Tibial nerve (tissue), 4 donors: ENCODE measurements around the gene KCP. TPM values are rescaled to one million over a fixed set of nuclear protein-coding genes. Genes with fewer than 3 reads are reported as not detected.

ENCODE experiments used
- DNase-seq, 2 donors: peaks; one replicate each; pipeline ENCODE4 v3.0.0-alpha.2; 2019; ENCODE audit warnings: low spot score in 2 of 2
- H3K27ac ChIP-seq, 4 donors: fragments of 200-600 bp; sonication (generic) in 3 of 4; one replicate each; pipeline ENCODE4 v1.5.1; 2017 to 2019; ENCODE audit warnings: mild to moderate bottlenecking in 1 of 4
- H3K27me3 ChIP-seq, 2 donors: fragments of 200-600 bp; sonication (generic) in 1 of 2; one replicate each; pipeline versions ENCODE4 v1.5.1 to v1.6.0; 2017 to 2019
- H3K36me3 ChIP-seq, 3 donors: fragments of 200-600 bp; sonication (generic); one replicate each; pipeline ENCODE4 v1.5.1; 2018 to 2019
- H3K4me1 ChIP-seq, 4 donors: fragments of 200-600 bp; sonication (generic) in 3 of 4; one replicate each; pipeline ENCODE4 v1.5.1; 2017 to 2019
- H3K4me3 ChIP-seq, 4 donors: fragments of 200-600 bp; sonication (generic) in 3 of 4; one replicate each; pipeline ENCODE4 v1.5.1; 2017 to 2019; ENCODE audit warnings: mild to moderate bottlenecking in 1 of 4, moderate library complexity in 1 of 4
- H3K9me3 ChIP-seq, 4 donors: fragments of 200-600 bp; sonication (generic) in 3 of 4; one replicate each; pipeline ENCODE4 v1.5.1; 2017 to 2019
- EP300 ChIP-seq, 2 donors: sonication (generic); formaldehyde crosslinking; IDR thresholded peaks; one replicate each; pipeline ENCODE4 v1.6.1; 2017; ENCODE audit warnings: antibody characterized with exemption in 2 of 2, mild to moderate bottlenecking in 1 of 2
- POLR2A ChIP-seq, 2 donors: fragments of 450-650 bp; IDR thresholded peaks; one replicate each; pipeline ENCODE4 v1.6.1; 2017; ENCODE audit warnings: antibody characterized with exemption in 2 of 2, mild to moderate bottlenecking in 2 of 2, moderate library complexity in 2 of 2
- WGBS, 2 donors: methylation state at CpG; one replicate each; pipeline ENCODE4 v1.1.5; 2018; 5-methylcytosine and 5-hydroxymethylcytosine counted together
- total RNA-seq, 4 donors: library from RNA; depleted of rRNA; stranded (reverse); fragments of >200 nt; gene quantifications; one replicate each; pipeline ENCODE4 v1.1.0, GENCODE V29; 2016
- TF ChIP-seq, protein P1 (sequence below), 5 experiments: fragments of 200-600 bp in 3 of 5; fragments of 450-650 bp in 2 of 5; sonication (generic) in 3 of 5; IDR thresholded peaks; one replicate each; pipeline ENCODE4 v1.5.1; 2016 to 2019; ENCODE audit warnings: antibody characterized with exemption in 5 of 5, mild to moderate bottlenecking in 3 of 5, moderate library complexity in 2 of 5

Gene KCP
- total RNA-seq, 4 donors from 2014 or later = 0.21 to 0.90 (median 0.40) TPM

DNA sequence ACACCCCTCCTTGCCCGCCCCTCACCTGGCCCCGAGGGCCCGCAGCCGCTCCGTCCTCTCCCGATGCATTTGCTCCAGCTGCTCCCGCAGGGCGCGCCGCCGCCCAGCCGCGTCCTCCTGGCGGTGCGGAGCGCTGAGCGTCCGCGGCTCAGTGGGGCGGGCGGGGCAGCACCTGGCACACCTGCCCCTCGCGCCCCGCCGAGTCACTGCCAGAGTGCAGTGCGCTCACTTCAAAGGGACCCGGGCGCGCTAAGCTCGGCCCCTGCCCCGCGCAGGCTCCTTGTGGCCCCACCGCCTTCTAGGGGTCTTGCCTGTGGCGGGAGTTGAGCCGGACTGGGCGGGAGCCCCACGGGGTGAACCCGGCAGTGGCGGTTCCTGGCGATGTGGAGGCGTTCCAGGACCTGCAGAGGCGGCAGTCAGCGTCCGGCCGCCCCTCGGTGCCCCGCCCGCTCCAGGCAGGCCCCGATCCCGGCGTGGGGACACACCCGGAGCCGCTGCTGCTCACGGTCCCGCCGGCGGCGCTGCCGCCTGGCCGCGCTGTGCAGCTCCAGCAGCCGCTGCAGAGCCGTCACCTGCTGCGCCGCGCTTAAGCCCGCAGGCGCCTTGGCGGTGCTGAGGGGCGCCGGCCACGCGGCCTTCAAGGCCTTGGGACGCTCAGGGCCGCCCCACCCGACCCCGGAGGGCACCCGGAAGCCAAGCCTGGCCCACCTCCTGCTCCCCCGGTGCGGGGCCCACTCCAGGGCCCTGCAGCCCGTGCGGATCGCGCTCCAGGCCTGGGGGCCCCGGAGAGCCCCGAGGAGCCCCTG is 41.2 kb downstream of the KCP start:
- Histone ChIP-seq H3K36me3 (peaks cover 0 to 26% (median 0%) of the 10 kb centered on the region in 3 donors), H3K9me3 (no peaks in the 10 kb centered on the region), H3K4me1 (peaks cover 0 to 30% (median 18%) of the 10 kb centered on the region in 4 donors), H3K27ac (peak overlapping the region in 2 of 4 donors; percentile 17 to 30), H3K4me3 (peak overlapping the region; percentile 40 to 66 (median 52)), H3K27me3 (peaks cover 0 to 8% of the 10 kb centered on the region in 2 donors)
- DNase-seq = no peak
- no peak for TF ChIP-seq EP300 (IDR thresholded peaks at IDR 0.05)
- TF ChIP-seq, protein P1, sequence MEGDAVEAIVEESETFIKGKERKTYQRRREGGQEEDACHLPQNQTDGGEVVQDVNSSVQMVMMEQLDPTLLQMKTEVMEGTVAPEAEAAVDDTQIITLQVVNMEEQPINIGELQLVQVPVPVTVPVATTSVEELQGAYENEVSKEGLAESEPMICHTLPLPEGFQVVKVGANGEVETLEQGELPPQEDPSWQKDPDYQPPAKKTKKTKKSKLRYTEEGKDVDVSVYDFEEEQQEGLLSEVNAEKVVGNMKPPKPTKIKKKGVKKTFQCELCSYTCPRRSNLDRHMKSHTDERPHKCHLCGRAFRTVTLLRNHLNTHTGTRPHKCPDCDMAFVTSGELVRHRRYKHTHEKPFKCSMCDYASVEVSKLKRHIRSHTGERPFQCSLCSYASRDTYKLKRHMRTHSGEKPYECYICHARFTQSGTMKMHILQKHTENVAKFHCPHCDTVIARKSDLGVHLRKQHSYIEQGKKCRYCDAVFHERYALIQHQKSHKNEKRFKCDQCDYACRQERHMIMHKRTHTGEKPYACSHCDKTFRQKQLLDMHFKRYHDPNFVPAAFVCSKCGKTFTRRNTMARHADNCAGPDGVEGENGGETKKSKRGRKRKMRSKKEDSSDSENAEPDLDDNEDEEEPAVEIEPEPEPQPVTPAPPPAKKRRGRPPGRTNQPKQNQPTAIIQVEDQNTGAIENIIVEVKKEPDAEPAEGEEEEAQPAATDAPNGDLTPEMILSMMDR (IDR thresholded peaks at IDR 0.05) = peak in 3 of 5 experiments; percentile 14 to 38 (median 20)
- TF ChIP-seq POLR2A (IDR thresholded peaks at IDR 0.05) = no peak
- WGBS, 2 donors = 0 to 7% methylated on average over 7 to 63 of the region's 86 CpGs

DNA sequence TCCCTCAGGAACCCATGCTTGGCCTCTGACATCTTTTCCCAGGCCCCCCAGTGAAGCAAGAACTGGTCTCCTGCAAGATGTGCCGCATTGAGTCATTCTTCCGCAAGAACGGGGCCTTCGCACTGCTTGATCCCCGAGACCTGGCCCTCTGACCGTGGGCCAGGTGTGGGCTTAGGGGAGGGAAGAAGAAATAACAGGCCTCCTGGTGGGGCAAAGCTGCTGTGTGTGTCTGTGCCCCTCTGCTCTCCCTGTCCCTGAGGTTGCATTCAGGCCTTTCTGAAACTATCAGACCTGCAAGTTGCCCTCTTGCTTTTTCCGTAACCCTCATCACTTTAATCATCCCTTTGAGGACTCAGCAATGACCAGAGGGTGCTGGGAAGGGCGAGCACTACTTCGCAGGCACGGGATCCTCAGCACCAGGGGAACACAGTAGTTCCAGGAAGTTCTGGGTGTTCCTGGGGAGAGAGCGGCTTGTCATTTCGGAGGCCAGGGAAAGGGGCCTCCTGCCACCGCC is 41.8 kb downstream of the KCP start:
- Histone ChIP-seq H3K4me1 (peaks cover 0 to 36% (median 24%) of the 10 kb centered on the region in 4 donors), H3K27me3 (peaks cover 0 to 8% of the 10 kb centered on the region in 2 donors), H3K4me3 (peak overlapping the region; percentile 40 to 66 (median 52)), H3K36me3 (peaks cover 0 to 26% (median 0%) of the 10 kb centered on the region in 3 donors), H3K27ac (peak overlapping the region in 1 of 4 donors; percentile 30), H3K9me3 (no peaks in the 10 kb centered on the region)
- 52 to 53% methylated on average over 13 of the region's 13 CpGs for WGBS, 2 donors
- TF ChIP-seq EP300 (IDR thresholded peaks at IDR 0.05) (no peak), POLR2A (IDR thresholded peaks at IDR 0.05) (no peak)
- TF ChIP-seq, protein P1 (IDR thresholded peaks at IDR 0.05) = no peak
- no peak for DNase-seq

DNA sequence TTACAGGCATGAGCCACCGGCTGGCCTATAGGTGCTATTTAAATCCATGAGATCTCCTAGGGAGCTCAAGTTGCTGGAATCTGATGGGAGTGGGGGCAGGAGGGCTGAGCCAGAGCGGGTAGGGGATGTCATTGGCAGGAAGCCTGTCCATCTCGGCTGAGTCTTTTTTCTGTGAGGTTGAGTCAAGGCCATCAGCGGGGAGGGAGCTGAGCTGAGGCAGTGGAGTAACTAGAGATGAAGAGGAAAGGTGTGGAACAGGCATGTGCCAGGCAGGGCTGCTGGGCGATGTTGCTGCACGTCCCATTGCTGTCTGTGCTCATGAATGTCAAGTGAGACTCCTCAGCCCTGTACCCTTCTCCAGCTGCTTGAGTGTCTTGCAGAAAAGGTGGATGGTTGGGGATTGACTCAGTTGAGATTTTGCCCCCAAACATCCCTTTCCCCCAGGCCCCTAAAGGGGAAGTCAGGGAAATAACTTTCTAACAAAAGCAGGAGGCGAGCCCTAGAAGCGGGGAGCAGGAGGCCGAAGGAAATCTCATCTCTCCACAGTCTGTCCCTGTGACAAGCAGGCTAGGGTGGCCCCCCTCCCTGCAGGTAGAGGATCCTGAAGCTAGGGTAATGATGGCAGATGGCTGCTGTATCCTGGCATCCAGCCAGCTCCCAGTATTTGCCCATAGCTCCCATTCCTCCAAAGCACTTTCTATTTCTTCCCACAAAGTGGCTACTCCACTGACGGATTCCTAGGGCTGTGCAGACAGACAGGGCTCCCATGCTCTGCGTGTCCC is 42.5 kb downstream of the KCP start:
- DNase-seq = no peak
- WGBS, 2 donors = 73 to 78% methylated on average over 11 of the region's 11 CpGs
- H3K36me3 ChIP-seq = peaks cover 0 to 26% (median 0%) of the 10 kb centered on the region in 3 donors
- H3K4me3 ChIP-seq = no peak overlapping the region
- TF ChIP-seq POLR2A (IDR thresholded peaks at IDR 0.05) = no peak
- no peaks in the 10 kb centered on the region for H3K9me3 ChIP-seq
- H3K27me3 ChIP-seq = peaks cover 0 to 8% of the 10 kb centered on the region in 2 donors
- H3K4me1 ChIP-seq = peaks cover 0 to 41% (median 27%) of the 10 kb centered on the region in 4 donors
- H3K27ac ChIP-seq = no peak overlapping the region

DNA sequence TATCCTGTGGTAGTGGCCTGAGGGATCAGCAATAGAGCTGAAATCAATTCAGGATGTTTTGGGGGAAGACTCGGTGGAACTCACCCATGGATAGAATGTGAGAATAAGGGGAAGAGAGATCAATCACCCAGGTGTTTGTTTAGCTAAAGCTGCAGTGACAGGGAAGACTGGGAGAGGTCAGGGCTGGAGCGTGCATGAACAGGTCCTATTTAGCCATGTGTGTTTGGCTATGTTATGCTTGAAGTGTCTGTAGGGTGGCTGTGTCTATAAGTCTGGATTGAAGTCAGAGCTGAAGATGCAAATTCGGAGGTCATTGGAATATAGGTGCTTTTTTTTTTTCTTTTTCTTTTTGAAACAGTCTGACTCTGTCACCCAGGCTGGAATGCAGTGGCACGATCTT is 43.3 kb downstream of the KCP start:
- Histone ChIP-seq H3K4me1 (peaks cover 0 to 42% (median 27%) of the 10 kb centered on the region in 4 donors), H3K27me3 (peaks cover 0 to 8% of the 10 kb centered on the region in 2 donors), H3K36me3 (peaks cover 0 to 26% (median 0%) of the 10 kb centered on the region in 3 donors), H3K4me3 (no peak overlapping the region), H3K27ac (no peak overlapping the region), H3K9me3 (no peaks in the 10 kb centered on the region)
- no peak for DNase-seq
- WGBS, 2 donors = 84 to 92% methylated on average over 4 of the region's 4 CpGs
- TF ChIP-seq, protein P1 (IDR thresholded peaks at IDR 0.05) = no peak
- TF ChIP-seq POLR2A (IDR thresholded peaks at IDR 0.05) (no peak), EP300 (IDR thresholded peaks at IDR 0.05) (no peak)

DNA sequence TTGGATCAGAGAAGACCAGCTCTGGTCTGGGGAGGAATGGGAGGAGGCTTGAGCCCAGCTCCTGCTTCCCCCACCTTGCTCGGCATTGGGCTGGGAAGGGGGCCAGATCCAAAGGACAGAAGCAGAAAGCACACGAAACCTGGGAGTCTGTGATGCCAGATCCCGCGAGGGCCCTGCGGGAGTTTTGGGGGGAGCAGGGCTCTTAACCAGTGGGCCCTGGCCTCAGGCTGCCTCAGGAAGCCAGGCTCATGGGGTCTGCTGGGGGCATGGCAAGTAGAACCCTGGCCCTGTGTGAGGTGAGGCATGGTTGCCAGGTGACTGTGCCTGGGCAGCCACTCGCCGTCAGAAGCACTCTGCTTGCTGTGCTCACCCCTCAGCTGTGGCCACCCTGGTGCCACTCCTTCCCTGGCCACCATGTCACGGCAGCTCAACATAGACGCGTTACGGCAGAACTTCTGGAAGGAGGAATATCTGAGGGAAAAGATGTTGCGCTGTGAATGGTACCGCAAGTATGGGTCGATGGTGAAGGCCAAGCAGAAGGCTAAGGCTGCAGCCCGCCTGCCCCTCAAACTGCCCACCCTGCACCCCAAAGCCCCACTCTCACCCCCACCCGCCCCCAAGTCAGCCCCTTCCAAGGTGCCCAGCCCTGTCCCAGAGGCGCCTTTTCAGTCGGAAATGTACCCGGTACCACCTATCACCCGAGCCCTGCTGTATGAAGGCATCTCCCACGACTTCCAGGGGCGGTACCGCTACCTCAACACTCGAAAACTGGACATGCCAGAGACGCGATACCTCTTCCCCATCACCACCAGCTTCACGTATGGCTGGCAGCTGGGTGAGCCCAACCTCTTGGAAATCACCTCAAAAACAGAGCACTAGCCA is 44.3 kb downstream of the KCP start:
- TF ChIP-seq POLR2A (IDR thresholded peaks at IDR 0.05) (no peak), EP300 (IDR thresholded peaks at IDR 0.05) (no peak)
- TF ChIP-seq, protein P1 (IDR thresholded peaks at IDR 0.05) = no peak
- Histone ChIP-seq H3K27ac (no peak overlapping the region), H3K4me1 (peaks cover 0 to 45% (median 27%) of the 10 kb centered on the region in 4 donors), H3K9me3 (no peaks in the 10 kb centered on the region), H3K36me3 (peaks cover 0 to 26% (median 0%) of the 10 kb centered on the region in 3 donors), H3K27me3 (peaks cover 0 to 8% of the 10 kb centered on the region in 2 donors), H3K4me3 (no peak overlapping the region)
- 91 to 95% methylated on average over 26 to 27 of the region's 27 CpGs for WGBS, 2 donors
- no peak for DNase-seq
